Kidney (tissue), 14 donors: ENCODE results near the gene LYRM4. TPM values are rescaled to one million over a fixed set of nuclear protein-coding genes. Genes with fewer than 3 reads are reported as not detected.

Experiments used
- DNase-seq, 5 donors: peaks; one replicate each; pipeline ENCODE4 v3.0.0-alpha.2; 2013 to 2020
- FAIRE-seq: peaks from 2 replicates; lab custom pipeline; 2012; peaks lifted over from hg19 to GRCh38; lab: Jason Lieb, UNC
- H3K27ac ChIP-seq, 2 donors: one replicate each; pipeline ENCODE4 v1.7.0; 2013; ENCODE audit warnings: low read depth in 2 of 2, low read length in 2 of 2, inconsistent platforms in 1 of 2
- H3K27me3 ChIP-seq: one replicate; pipeline ENCODE4 v1.7.1; 2013; ENCODE audit warnings: low read length, inconsistent platforms; ENCODE audit not compliant: control insufficient read depth, insufficient read depth
- H3K36me3 ChIP-seq, 3 donors: one replicate each; pipeline versions ENCODE4 v1.7.0 to v1.7.1; 2013; ENCODE audit warnings: low read length in 3 of 3, control low read depth in 1 of 3, inconsistent platforms in 1 of 3; ENCODE audit not compliant: insufficient read depth in 3 of 3, control insufficient read depth in 2 of 3
- H3K4me1 ChIP-seq, 3 donors: one replicate each; pipeline versions ENCODE4 v1.7.0 to v1.7.1; 2013; ENCODE audit warnings: low read length in 3 of 3, inconsistent platforms in 1 of 3, low read depth in 1 of 3; ENCODE audit not compliant: control insufficient read depth in 2 of 3, insufficient read depth in 2 of 3
- H3K4me3 ChIP-seq, 3 donors: one replicate each; pipeline versions ENCODE4 v1.7.0 to v1.8.1; 2013; ENCODE audit warnings: low read length in 3 of 3, control low read depth in 1 of 3, inconsistent platforms in 1 of 3
- H3K9ac ChIP-seq, 3 donors: one replicate each; pipeline versions ENCODE4 v1.7.0 to v1.7.1; 2013; ENCODE audit warnings: low read length in 3 of 3, control low read depth in 1 of 3, inconsistent platforms in 1 of 3
- H3K9me3 ChIP-seq, 3 donors: one replicate each; pipeline versions ENCODE4 v1.7.0 to v1.7.1; 2013; ENCODE audit warnings: low read length in 3 of 3, control low read depth in 1 of 3, inconsistent platforms in 1 of 3; ENCODE audit not compliant: control insufficient read depth in 2 of 3, insufficient read depth in 1 of 3
- CTCF ChIP-seq: IDR thresholded peaks from 3 replicates; pipeline ENCODE4 v1.5.1; 2012; ENCODE audit warnings: mild to moderate bottlenecking, moderate library complexity, borderline replicate concordance; ENCODE audit not compliant: insufficient read depth; ENCODE audit errors: extremely low read depth
- intact Hi-C: fragments of 100-400 bp; cut with DNase I; formaldehyde crosslinking; loops from one replicate; pipeline ENCODE4 v1.11.1; 2022
- polyA plus RNA-seq: library from polyadenylated mRNA; stranded (reverse); fragments of 350-450 nt; fragmentation: Illumina TruSeq; extraction: RNeasy Lipid Tissue Mini Kit (QIAGEN cat#74804); gene quantifications from one replicate; pipeline ENCODE4 v1.2.3, GENCODE V29; 2014; ENCODE audit warnings: low read depth, low replicate concordance; ENCODE audit not compliant: insufficient read depth
- total RNA-seq: library from RNA; stranded (reverse); fragmentation: NEBNext Ultra II Directional; extraction: Animal tissue kit (Norgen Biotek cat#: 25700); gene quantifications from one replicate; pipeline ENCODE4 v1.2.1, GENCODE V29; 2021
- donor health status: control.
- donor health status: control.
- donor health status: control.
- donor health status: control.
- donor health status: control.
- donor health status: DM: yes; HTN: yes; CAD: no.
- donor health status: Normal renal cell carcinoma (clear cell type).

LYRM4 gene
- total and polyA plus RNA-seq, 2 donors from 2014 or later, result 21.3 to 31.8 TPM

- Histone ChIP-seq H3K9ac (no peak overlapping the region), H3K4me3 (no peak overlapping the region), H3K27me3 (no peaks in the 10 kb centered on the region), H3K27ac (no peak overlapping the region), H3K4me1 (no peaks in the 10 kb centered on the region), H3K9me3 (no peaks in the 10 kb centered on the region), H3K36me3 (no peaks in the 10 kb centered on the region)
- DNase-seq (no peak), FAIRE-seq (no peak)
- intact Hi-C loops, result no loop called here
- no peak for TF ChIP-seq CTCF
Observed at GRCh38 chr6:5133943-5134342, 126.8 kb downstream of the LYRM4 start.

DNA sequence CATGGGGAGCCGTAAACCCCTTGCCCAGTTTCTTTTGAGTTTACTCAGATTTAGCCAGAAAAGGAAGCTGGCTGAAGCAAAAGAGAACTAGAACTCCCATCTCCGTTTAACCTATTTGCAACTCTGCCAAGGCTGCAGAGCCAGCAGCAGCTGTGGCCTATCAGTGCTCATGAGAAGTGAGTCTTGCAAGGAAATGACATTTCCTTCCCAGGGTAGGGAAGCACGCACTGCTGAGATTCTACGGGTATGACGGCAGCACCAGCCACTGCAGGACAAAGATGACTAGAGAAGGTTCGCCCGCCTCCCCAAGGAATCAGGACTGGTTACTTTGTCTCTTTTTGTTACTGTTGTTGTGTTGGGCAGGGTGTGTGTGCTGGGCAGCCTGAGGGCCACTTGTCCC lies 128.0 kb downstream of the LYRM4 start:
- no peaks in the 10 kb centered on the region for H3K36me3 ChIP-seq
- H3K4me3 ChIP-seq, result peak overlapping the region in 1 of 3 donors; percentile 26
- H3K4me1 ChIP-seq, result no peaks in the 10 kb centered on the region
- peak in 4 of 5 donors; percentile 74 to 94 (median 87) for DNase-seq
- H3K27ac ChIP-seq, result no peak overlapping the region
- no peak for FAIRE-seq
- H3K9me3 ChIP-seq, result no peaks in the 10 kb centered on the region
- intact Hi-C loops, result no loop called here
- H3K27me3 ChIP-seq, result no peaks in the 10 kb centered on the region
- no peak overlapping the region for H3K9ac ChIP-seq
- TF ChIP-seq CTCF, result no peak

DNA sequence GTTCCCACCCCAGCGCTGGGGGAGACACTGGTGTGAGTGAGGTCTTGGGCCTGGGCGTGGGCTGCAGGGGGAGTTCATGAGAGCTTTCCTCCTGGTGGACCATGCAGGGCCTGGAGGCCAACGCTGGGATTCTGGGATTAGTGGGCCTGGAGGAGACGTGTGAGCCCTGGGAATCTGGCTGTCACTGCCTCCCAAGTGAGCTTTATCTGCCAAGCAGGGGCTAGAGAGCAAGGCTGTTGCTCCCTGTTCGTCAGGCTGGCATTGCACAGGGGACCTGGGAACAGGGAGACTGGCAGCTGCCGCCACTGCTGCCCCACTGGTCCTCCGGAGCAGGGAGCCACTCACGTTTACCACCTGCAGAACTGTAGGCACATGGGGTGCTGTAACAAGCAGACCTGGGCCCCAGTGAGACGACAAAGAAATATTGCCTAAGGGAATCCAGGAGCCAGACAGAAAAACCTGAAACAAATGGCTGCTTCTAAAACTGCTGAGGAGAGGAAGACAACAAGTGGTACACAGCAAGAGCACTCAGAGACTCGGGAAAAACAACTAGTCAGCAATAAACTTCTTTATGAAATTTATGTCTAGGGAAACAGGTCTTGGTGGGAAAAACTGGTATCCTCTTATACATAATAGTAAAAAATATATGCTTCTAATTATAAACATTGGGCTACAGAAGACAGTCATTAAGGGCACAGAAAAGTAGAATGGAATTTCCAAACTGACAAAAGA lies 130.4 kb downstream of the LYRM4 start:
- no peak for TF ChIP-seq CTCF
- Histone ChIP-seq H3K9ac (no peak overlapping the region), H3K27me3 (no peaks in the 10 kb centered on the region), H3K36me3 (no peaks in the 10 kb centered on the region), H3K4me1 (no peaks in the 10 kb centered on the region), H3K27ac (no peak overlapping the region), H3K9me3 (no peaks in the 10 kb centered on the region), H3K4me3 (no peak overlapping the region)
- peak in 1 of 5 donors; percentile 24 for DNase-seq
- intact Hi-C loops, result no loop called here
- FAIRE-seq, result no peak

GRCh38 chr6:5128351-5128750 lies 132.4 kb downstream of the LYRM4 start:
- no peak for TF ChIP-seq CTCF
- FAIRE-seq, result no peak

More at GRCh38 chr6:5128351-5128750, 132.4 kb downstream of the LYRM4 start:
- H3K4me3 ChIP-seq, result no peak overlapping the region
- no peaks in the 10 kb centered on the region for H3K36me3 ChIP-seq
- intact Hi-C loops, result no loop called here
- no peak for DNase-seq
- no peaks in the 10 kb centered on the region for H3K4me1 ChIP-seq
- H3K27ac ChIP-seq, result no peak overlapping the region
- no peaks in the 10 kb centered on the region for H3K27me3 ChIP-seq
- H3K9me3 ChIP-seq, result no peaks in the 10 kb centered on the region
- no peak overlapping the region for H3K9ac ChIP-seq
